UCSD-AML1 (cell line): ENCODE results near the gene CAMK1D.
A peak's percentile ranks its signal among the peaks of the same experiment; 100 is the strongest.
"Not testable (repeated sequence)": the region's sequence is repeated elsewhere in the genome, so short reads cannot be mapped to it uniquely, and the experiment has no call there.

ENCODE experiments used
- DNase-seq: peaks from one replicate; lab custom pipeline; 2025; ENCODE audit not compliant: unreplicated experiment; lab: John Stamatoyannopoulos, UW

The CAMK1D gene

GRCh38 chr10:12348870-12349628 is at the start of gene CAMK1D:
TSS of gene CAMK1D (plus strand) at chr10:12349547.
- DNase-seq, result peak; percentile 88

- DNase-seq, result not testable (repeated sequence)
Measured at GRCh38 chr10:12301036-12301435, 48.3 kb upstream of the CAMK1D start.

GRCh38 chr10:12308057-12308456 is 41.3 kb upstream of the CAMK1D start:
- DNase-seq, result no peak

GRCh38 chr10:12308736-12309375 is 40.5 kb upstream of the CAMK1D start:
- no peak for DNase-seq

GRCh38 chr10:12309783-12310182 is 39.6 kb upstream of the CAMK1D start:
- DNase-seq, result not testable (repeated sequence)

- no peak for DNase-seq
Measured at GRCh38 chr10:12314836-12315235, 34.5 kb upstream of the CAMK1D start.

- DNase-seq, result no peak
Measured at GRCh38 chr10:12319076-12319475, 30.3 kb upstream of the CAMK1D start.

- DNase-seq, result no peak
Measured at GRCh38 chr10:12320892-12321291, 28.5 kb upstream of the CAMK1D start.

GRCh38 chr10:12321641-12322040 is 27.7 kb upstream of the CAMK1D start:
- no peak for DNase-seq

GRCh38 chr10:12322583-12323131 is 26.7 kb upstream of the CAMK1D start:
- DNase-seq, result no peak

- no peak for DNase-seq
Measured at GRCh38 chr10:12324530-12324929, 24.8 kb upstream of the CAMK1D start.

- DNase-seq, result no peak
Measured at GRCh38 chr10:12327074-12327473, 22.3 kb upstream of the CAMK1D start.

- no peak for DNase-seq
Measured at GRCh38 chr10:12327476-12327875, 21.9 kb upstream of the CAMK1D start.

GRCh38 chr10:12328312-12328711 is 21.0 kb upstream of the CAMK1D start:
- DNase-seq, result not testable (repeated sequence)

- DNase-seq, result no peak
Measured at GRCh38 chr10:12332572-12333379, 16.6 kb upstream of the CAMK1D start.

GRCh38 chr10:12333380-12334185 is 15.8 kb upstream of the CAMK1D start:
- peak; percentile 36 for DNase-seq

- no peak for DNase-seq
Measured at GRCh38 chr10:12334186-12334530, 15.2 kb upstream of the CAMK1D start.

- DNase-seq, result not testable (repeated sequence)
Measured at GRCh38 chr10:12335169-12335568, 14.2 kb upstream of the CAMK1D start.

- DNase-seq, result no peak
Measured at GRCh38 chr10:12337453-12338372, 11.6 kb upstream of the CAMK1D start.

- no peak for DNase-seq
Measured at GRCh38 chr10:12338981-12339380, 10.4 kb upstream of the CAMK1D start.
